ENCODE results near the gene STK4.
A peak's percentile ranks its signal among the peaks of the same experiment; 100 is the strongest.

The STK4 gene

GRCh38 chr20:44954211-44954610 lies 12.1 kb upstream of the STK4 start:
- DNase-seq (ENCODE audit: low read depth in 3 of 3): no peak

DNA sequence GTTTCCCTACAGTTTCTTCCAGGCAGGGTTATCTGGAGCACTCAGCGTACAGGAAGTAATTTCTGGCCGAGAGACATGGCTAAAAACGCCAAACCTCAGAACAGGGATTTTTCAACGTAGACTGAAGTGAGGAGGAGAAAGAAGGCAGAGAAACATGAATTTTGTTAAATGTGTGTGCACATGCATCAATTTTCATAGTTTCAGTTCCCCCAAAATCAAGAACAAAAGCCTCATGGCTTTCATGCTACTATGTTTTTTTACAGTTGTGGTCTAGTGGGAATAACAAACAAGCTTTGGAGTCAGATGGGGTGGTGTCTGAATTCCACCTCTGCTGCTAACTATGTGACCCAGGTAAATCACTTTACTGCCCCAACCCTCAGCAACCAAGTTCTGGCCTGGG lies 11.0 kb upstream of the STK4 start:
- no peak for DNase-seq (ENCODE audit: low read depth in 3 of 3)

GRCh38 chr20:44956410-44956809 lies 9.9 kb upstream of the STK4 start:
- DNase-seq (ENCODE audit: low read depth in 3 of 3): no peak

DNA sequence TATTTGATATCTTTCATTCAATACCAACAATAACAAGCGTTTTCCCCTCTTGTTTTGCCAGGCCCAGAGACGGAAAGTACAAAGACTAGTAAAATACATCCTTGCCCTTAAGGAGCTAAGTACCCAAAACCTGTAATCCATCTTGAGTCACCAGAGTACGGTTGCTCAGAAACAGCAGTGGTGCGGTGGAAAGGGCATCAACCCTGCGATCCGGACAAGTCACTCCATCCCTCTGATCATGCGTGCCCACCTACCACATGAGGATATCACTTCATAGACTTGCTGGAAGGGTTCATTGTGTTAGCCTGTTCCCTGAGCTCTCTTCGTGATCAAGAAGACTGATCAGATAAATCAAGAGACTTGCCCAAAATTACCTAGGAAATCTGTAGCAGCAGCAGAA lies 8.0 kb upstream of the STK4 start:
- DNase-seq (ENCODE audit: low read depth in 3 of 3): no peak

GRCh38 chr20:44959082-44959637 lies 7.2 kb upstream of the STK4 start:
- peak in 1 of 3 experiments; percentile 42 for DNase-seq (ENCODE audit: low read depth in 3 of 3)

DNA sequence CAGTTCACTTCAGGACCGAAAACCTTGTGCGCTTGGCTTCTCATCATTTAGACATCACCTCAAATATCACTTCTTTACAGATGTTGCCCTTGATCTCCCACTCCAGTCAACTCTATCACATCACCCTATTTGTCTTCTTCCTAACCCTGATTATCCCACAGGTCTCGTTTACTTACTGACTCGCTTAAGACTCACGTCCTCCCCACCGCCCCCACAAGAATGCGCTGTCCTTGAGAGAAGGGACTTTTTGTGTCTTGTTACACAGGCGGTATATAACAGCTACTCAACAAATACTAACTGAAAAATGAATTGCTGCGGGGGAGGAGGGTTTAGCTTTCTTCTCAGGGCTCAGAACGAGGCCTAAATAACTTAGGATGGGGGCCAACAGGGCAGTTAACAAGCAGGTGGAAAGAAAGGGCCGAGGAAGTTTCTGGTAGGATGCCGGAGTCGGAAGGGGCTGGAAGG lies 6.6 kb upstream of the STK4 start:
- DNase-seq (ENCODE audit: low read depth in 3 of 3): peak in 2 of 3 experiments; percentile 65

DNA sequence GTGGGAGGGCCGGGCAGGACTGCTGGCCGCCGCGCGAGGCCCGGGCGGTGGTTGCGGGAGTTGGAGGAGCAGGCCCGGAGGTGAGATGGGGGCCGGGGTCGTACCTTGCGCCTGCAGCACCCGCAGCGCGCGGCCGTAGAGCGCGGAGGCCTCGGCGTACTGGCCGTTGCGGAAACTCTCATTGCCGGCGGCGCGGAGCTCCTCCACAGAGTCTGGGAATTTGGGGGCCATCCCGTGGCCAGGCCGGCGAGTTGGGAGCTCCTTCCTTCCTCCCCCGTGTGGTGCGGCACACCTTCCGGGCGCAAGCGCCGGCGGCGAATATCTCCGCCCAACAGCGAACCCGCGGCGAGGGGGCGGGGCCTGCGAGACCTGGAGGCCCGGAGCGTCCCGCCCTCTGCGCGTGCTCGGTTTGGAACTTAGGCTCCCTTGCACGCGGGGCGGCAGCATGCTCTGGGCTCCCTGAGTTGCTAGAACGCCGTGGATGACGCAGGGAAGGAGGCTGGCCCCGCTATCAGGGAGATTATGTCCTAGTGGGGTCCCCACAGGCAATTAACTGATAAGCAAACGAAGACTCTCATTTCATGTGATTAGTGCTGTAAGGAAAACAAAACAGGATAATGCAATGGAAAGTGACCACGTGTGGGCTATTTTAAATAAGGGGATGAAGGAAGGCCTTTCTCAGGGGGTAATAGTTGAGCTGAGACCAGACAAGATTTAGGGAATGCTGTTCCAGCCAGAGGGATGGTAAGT lies 6.0 kb upstream of the STK4 start, which contains the start of gene TOMM34:
Gene TOMM34, minus strand, starts transcription at position 295 of the 750 bp plus-strand sequence. Its CDS starts 64 bp downstream, at position 231.
- peak; percentile 90 to 97 (median 93) for DNase-seq (ENCODE audit: low read depth in 3 of 3)

GRCh38 chr20:44961011-44961869 lies 5.1 kb upstream of the STK4 start:
- no peak for DNase-seq (ENCODE audit: low read depth in 3 of 3)

DNA sequence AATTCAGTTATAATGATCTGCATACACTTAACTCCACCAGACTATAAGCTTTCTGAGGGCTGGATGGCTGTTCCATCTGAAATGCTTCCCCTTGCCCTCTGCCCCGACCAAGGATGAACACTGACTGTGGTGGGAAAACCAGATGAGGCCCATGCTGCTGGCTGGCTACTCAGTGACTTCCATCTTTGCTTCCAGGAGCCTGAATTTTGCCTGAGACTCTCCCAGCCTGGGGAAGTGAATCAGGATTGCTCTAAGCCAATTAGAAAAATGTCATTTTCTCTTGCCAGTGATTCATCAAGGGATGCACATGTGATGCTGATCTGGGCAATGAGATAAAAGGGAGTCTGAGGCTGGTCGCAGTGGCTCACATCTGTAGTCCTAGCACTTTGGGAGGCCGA lies 4.4 kb upstream of the STK4 start:
- no peak for DNase-seq (ENCODE audit: low read depth in 3 of 3)

DNA sequence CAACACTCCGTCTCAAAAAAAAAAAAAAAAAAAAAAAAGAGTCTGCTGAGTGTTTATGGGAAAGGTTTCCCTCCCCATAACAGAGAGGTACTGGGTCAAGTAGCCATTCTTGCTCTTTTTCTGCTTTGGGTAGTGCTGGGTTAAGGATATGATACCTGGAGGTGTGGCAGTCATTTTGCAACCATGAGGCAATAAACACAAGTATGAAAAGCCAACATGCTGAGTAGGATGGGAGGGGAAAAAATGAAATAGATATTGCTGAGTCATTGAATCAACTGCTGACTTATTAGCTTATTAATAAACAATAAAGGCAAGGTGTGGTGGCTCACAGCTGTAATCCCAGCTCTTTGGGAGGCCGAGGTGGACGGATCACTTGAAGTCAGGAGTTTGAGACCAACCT lies 3.8 kb upstream of the STK4 start:
- no peak for DNase-seq (ENCODE audit: low read depth in 3 of 3)

- DNase-seq (ENCODE audit: low read depth in 3 of 3): no peak
Observed at GRCh38 chr20:44963325-44964215, 2.7 kb upstream of the STK4 start.

GRCh38 chr20:44965651-44966029 lies 672 bp upstream of the STK4 start:
- DNase-seq (ENCODE audit: low read depth in 3 of 3): no peak

GRCh38 chr20:44967207-44967807 lies 995 bp downstream of the STK4 start:
- DNase-seq (ENCODE audit: low read depth in 3 of 3): no peak

DNA sequence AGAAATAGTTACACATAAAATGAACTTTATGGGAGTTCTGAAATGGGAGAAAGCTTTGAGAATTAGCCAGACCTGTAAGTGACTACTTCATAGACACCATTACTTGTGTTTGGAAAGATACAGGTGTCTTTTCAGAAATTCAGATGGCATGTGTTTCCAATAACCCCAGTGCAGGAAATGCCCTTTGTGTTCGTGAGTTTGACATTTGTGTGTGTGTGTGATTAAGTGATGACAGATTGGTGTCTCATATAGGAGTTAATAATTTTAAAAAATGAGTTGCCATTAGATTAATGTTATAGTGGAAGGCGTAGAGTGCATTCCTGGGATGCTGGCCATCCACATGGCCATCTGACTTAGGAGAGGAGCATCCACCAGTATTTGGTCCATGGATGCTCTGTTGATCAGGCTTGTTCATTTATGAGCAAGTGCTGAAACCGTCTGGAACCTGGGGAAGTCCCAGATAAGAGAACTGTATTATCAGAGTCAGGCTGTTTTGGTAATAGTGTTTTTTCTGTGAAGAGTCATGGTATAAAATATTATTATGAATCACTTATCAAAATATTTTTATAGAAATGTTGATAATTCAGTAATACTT lies 3.1 kb downstream of the STK4 start:
- no peak for DNase-seq (ENCODE audit: low read depth in 3 of 3)

GRCh38 chr20:44970243-44970757 lies 4.0 kb downstream of the STK4 start:
- no peak for DNase-seq (ENCODE audit: low read depth in 3 of 3)

DNA sequence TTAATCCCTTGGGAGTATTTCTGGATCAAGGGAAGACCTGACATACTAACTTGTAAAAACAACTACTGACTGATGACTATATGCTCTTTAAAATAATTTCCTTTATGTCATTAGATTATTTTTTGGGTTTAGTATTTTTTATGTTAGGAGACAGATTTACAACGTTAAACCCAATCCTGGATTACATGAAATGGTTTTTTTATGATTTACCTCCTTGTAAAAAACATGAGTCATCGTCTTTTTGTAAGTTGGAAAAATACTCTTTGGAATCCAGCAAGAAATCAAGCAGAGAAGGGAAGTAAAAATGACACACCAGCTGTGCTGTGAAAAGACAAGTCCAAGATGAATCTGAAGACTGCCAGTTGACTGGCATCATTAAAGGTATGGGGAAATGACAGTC lies 6.7 kb downstream of the STK4 start:
- no peak for DNase-seq (ENCODE audit: low read depth in 3 of 3)

DNA sequence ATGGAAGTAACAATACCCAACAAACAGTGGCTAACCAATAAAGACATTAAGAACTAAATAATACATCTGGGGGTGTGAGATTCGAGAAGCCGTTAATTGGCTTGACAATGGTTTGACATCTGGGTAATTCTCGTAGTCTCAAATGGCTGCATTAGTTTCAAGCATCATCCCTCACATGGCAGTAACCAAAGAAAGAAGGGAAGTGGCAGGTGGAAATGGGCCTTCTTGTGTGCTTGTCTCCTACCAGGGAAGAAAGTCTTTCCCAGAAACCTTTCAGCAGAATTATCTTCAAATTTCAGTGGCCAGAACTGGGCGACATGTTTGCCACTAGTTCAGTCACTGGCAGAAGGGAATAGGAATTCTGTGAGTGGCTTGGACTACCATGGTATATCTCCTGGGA lies 10.4 kb downstream of the STK4 start:
- no peak for DNase-seq (ENCODE audit: low read depth in 3 of 3)

DNA sequence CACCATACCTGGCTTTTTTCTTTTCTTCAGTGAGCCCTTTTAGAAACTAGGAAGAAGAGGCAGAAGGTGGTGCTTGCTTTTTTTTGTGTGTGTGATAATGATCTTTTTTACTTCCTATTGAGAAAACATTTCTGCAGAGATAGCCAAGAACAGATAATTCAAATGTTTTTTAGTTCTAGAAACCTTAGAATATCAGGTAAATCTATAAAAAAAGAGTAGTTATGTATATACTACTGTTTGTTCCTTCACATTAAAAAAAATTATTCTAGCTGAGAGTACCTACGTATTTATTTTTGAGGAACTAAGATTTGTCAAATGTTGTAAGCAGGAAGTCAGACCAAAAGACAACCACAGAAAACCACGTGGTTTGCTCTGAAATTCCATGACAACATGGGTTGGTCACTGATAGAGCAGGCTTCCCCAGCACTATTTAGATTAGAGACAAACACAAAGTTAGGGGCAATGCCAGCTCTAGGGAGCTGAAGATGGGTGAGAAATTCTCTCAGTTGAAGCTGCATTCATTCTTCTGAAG lies 12.8 kb downstream of the STK4 start:
- DNase-seq (ENCODE audit: low read depth in 3 of 3): peak in 2 of 3 experiments; percentile 27 to 28

DNA sequence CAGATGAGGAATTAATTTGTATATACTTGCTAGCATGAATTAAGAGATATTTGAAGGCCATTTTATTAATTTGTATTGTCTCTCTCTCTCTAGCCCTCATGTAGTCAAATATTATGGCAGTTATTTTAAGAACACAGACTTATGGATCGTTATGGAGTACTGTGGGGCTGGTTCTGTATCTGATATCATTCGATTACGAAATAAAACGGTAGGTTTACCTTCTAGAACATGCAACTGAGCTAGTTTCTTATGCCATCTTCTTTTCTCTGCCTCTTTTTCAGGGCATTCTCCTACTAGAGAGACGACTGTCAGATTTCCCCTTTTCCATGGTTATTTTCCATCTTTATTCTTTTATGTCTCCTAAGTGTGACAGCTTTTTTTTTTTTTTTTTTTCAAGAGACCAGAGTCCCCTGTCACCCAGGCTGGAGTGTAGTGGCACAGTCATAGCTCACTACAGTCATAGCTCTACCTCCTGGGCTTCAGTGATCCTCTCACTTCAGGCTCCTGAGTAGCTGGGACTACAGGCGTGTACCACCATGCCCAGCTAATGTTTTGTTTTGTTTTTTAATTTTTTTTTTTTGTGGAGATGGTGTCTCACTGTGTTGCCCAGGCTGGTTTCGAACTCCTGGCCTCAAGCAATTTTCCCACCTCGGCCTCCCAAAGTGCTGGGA lies 15.6 kb downstream of the STK4 start:
- DNase-seq (ENCODE audit: low read depth in 3 of 3): no peak
